HG03045 (cell line): Measurements from ENCODE around the gene CTAG1A.
"Not testable (repeated sequence)": the region's sequence is repeated elsewhere in the genome, so short reads cannot be mapped to it uniquely, and the experiment has no call there.

Experiments
- ATAC-seq: cut with Tn5 transposase; IDR thresholded peaks from one replicate; pipeline ENCODE4 v1.9.1; 2021; ENCODE audit warnings: mild to moderate bottlenecking, moderate library complexity; ENCODE audit not compliant: unreplicated experiment

Gene CTAG1A

DNA sequence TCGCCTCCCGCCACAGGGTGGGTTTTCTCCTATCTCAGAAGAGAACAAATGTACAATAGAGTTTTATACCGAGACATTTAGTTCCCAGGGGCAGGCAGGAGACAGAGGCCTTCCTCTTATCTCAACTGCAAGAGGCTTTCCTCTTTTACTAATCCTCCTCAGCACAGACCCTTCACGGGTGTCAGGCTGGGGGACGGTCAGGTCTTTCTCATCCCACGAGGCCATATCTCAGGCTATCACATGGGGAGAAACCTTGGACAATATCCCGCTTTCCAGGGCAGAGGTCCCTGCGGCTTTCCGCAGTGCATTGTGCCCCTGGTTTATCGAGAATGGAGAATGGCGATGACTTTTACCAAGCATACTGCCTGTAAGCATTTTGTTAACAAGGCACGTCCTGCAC, 23.9 kb downstream of the CTAG1A start:
- not testable (repeated sequence) for ATAC-seq

DNA sequence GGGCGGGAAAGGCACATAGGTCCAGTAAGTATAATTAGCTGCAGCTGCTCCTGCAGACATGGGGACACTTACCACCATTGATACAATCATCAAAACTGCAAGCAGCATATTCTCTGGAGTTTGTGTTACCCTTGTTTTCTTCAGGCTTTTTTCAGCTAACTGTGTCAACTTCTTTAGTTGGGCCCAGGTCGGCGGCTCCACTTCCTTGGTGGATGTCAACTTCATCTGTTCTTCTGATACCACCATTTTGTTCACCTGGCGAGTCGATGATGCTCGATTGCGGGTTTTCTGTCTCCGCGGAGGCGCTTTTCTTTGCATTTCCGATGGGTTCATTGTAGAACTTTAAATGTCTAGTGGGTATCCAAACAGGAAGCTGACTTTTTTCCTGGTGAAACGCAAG, 26.2 kb downstream of the CTAG1A start:
- not testable (repeated sequence) for ATAC-seq

DNA sequence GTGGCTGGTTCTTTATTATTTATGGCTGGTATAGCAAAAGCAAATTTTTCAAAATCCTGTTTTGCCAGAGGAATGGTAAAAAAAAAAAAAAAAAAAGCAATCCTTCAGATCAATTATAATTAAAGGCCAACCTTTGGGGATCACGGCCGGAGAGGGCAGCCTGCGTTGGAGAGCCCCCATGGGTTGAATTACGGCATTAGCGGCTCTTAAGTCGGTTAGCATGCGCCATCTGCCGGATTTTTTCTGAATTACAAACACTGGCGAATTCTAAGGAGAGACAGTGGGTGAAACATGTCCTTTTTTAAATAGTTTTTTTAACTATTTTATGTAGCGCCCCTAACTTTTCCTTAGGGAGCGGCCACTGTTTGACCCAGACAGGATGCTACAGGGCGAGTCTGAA, 28.7 kb downstream of the CTAG1A start:
- not testable (repeated sequence) for ATAC-seq

DNA sequence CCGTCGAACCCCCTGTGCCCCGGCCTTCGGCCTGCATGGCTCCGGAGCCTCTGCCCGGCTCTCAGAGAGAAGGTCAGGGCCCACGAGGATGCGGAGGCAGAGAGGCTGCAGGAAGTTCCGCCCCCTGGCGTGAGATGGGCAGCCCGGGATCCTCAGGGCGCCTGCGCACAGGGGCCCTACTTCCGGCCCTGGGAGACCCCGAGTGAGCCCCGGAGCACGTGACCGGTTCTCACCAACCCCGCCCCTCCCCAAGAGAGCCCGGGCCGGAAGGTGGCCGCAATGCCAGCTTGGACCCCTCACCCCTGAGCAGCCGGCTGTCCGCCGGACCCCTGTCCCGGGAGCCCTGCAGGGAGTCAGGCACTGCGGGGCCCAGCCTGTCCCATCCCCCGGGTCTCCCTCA, 34.2 kb downstream of the CTAG1A start, which contains the start of gene CTAG1B:
TSS of gene CTAG1B (minus strand) at position 101 of the 400 bp plus-strand sequence. CDS start at position 37, 64 bp downstream.
- not testable (repeated sequence) for ATAC-seq

DNA sequence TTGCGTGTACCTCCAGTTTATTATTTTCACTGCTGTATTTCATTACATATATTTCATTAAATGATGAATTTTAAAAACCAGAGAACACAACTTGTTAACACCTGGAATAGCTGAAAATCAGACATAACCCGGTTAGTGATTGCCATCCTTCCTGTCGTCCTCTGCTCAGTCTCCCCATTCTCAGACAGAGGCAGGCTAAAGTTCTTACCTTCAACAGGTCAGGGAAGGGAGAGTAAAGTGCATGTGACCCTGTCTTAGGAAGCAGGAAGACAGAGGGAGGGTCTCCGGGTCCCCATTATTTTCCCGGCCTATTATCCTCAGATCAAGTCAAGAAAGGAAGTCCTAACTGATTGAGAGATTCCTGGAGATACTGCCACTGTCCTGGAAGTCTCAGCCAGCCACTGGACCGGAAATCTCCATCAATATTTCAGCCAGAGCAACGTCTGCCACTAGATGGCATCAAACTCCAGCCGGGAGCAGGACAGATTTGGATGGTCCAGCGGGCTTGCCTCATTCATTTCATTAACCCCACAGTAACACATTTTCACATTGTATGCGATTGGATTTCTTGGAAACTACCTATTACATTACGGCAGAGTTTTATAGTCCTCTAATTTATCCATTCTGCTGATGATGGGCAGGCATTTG, 36.0 kb downstream of the CTAG1A start:
- ATAC-seq, result not testable (repeated sequence)

DNA sequence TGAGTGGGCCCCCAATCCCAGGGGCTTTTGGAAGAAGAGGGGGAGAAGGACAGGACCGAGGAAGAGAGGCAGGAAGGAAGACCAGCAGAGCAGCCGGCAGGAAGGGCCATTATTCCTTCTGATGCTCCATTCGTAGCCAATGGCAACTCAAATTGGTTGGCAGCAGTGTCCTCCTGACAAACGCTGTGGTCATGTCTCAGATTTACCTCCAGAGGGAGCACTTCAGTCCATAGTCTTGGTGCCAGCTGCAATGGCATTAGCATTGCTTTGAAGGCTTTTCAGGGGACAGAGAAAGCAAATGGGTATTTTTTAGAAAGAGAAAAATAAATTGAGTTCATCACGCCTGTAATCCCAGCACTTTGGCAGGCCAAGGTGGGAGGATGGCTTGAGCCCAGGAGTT, 44.0 kb downstream of the CTAG1A start:
- not testable (repeated sequence) for ATAC-seq

DNA sequence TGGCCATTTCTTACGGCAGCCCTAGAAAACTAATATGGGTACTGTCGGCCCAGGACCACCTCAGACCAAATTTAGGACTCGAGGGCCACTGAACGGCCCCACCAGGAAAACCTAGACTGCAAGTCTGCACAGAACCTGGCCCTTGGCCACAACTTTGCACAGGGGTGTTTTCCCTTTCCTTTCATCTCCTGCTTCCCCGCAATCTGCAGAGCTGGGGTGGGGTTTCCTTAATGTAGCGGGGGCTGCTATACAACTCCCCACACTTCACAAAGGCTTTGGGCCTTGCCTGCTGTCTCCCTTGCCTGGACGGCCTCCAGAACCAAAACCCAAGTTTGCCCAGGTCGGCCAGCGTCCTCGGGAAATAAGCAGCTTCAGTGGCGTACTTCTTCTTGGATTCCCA, 46.0 kb downstream of the CTAG1A start:
- not testable (repeated sequence) for ATAC-seq

DNA sequence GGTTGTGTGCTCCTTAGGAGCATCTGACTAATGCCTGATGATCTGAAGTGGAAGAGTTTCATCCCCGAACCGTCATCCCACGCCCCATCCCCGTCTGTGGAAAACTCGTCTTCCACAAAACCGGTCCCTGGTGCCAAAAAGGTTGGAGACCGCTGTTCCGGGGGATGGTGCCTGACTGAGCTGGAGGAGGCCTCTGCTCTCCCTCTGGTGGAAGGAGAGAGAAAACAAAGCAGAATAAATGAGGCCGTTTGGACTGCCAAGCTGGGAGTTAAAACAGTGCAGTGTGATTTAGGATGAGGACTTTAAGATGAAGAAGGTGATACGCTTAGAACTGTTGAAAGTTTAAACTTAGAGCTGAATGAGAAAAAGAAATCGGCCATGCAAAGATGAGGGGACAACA, 48.7 kb downstream of the CTAG1A start:
- ATAC-seq, result not testable (repeated sequence)
